GM12878 (cell line): ENCODE measurements around the gene PSIP1. TPM values are rescaled to one million over a fixed set of nuclear protein-coding genes. Genes with fewer than 3 reads are reported as not detected.

Source experiments
- CHD1 ChIP-seq: IDR thresholded peaks from 2 replicates; pipeline ENCODE4 v1.6.1; 2012; ENCODE audit warnings: low read depth, low read length, improper control_type of control experiment
- EED ChIP-seq: sonication (generic); IDR thresholded peaks from 2 replicates; pipeline ENCODE4 v1.6.1; 2016; ENCODE audit warnings: antibody characterized with exemption, low read depth
- EGR1 ChIP-seq, 2 experiments: IDR thresholded peaks; 1 replicate in 1 of 2; 2 replicates in 1 of 2; pipeline ENCODE4 v1.6.1; 2011 to 2012; ENCODE audit warnings: low read depth in 2 of 2, low read length in 2 of 2, borderline replicate concordance in 1 of 2, mild to moderate bottlenecking in 1 of 2, moderate library complexity in 1 of 2
- KDM1A ChIP-seq: fragments of 200-600 bp; sonication (generic); IDR thresholded peaks from 2 replicates; pipeline ENCODE4 v1.6.1; 2016; ENCODE audit warnings: borderline replicate concordance
- NRF1 ChIP-seq: conservative IDR thresholded peaks from 2 replicates; pipeline ENCODE4 v1.6.1; 2011; ENCODE audit warnings: mild to moderate bottlenecking, low read depth, low read length, improper control_type of control experiment
- PML ChIP-seq: IDR thresholded peaks from 2 replicates; pipeline ENCODE4 v1.6.1; 2012; ENCODE audit warnings: low read length, inconsistent platforms
- RB1 ChIP-seq: fragments of 450-650 bp; formaldehyde crosslinking; IDR thresholded peaks from 2 replicates; pipeline ENCODE4 v1.6.1; 2017; ENCODE audit warnings: mild to moderate bottlenecking, borderline replicate concordance
- SREBF1 ChIP-seq: IDR thresholded peaks from 2 replicates; pipeline ENCODE4 v1.6.1; 2012; ENCODE audit warnings: mild to moderate bottlenecking, low read length
- SREBF2 ChIP-seq: IDR thresholded peaks from 2 replicates; pipeline ENCODE4 v1.6.1; 2012; ENCODE audit warnings: mild to moderate bottlenecking, low read length
- ZZZ3 ChIP-seq: IDR thresholded peaks from 2 replicates; pipeline ENCODE4 v1.6.1; 2011; ENCODE audit warnings: low read depth; ENCODE audit not compliant: control insufficient read depth, insufficient read length
- polyA plus RNA-seq, 11 experiments: library from polyadenylated mRNA; depleted of rRNA in 4 of 11; unstranded in 6 of 11; stranded (reverse) in 5 of 11; fragments of >200 nt; fragmentation: Nextera tagmentation in 4 of 11; fragmentation: Illumina TruSeq in 1 of 11; extraction: Ambion mirVana in 4 of 11; extraction: Trizol in 1 of 11; gene quantifications; 1 replicate in 1 of 11; 2 replicates in 10 of 11; pipeline versions ENCODE4 v1.2.1 to v1.2.3, GENCODE V29; 2011 to 2016; ENCODE audit warnings: inconsistent platforms in 2 of 11, missing spikeins in 2 of 11, low read depth in 1 of 11
- total RNA-seq, 4 experiments: library from RNA; depleted of rRNA in 3 of 4; stranded (reverse); fragments of >200 nt in 3 of 4; fragmentation: Illumina TruSeq in 1 of 4; extraction: Trizol in 1 of 4; gene quantifications; 2 replicates each; pipeline versions ENCODE4 v1.2.1 to v1.2.3, GENCODE V29; 2013 to 2021
- TF ChIP-seq, protein P1 (sequence below): IDR thresholded peaks from 2 replicates; pipeline ENCODE4 v1.6.1; 2012; ENCODE audit warnings: improper control_type of control experiment, low read depth, low read length; ENCODE audit not compliant: insufficient replicate concordance
- TF ChIP-seq, protein P2 (sequence below): IDR thresholded peaks from 2 replicates; pipeline ENCODE4 v1.6.1; 2011; ENCODE audit warnings: low read depth, low read length, improper control_type of control experiment, borderline replicate concordance

Gene PSIP1
- total and polyA plus RNA-seq, 10 of the 15 experiments (the other 5 are each of a cell fraction or from before 2014, with no cell fraction given): 75.5 to 299 (median 173) TPM

DNA sequence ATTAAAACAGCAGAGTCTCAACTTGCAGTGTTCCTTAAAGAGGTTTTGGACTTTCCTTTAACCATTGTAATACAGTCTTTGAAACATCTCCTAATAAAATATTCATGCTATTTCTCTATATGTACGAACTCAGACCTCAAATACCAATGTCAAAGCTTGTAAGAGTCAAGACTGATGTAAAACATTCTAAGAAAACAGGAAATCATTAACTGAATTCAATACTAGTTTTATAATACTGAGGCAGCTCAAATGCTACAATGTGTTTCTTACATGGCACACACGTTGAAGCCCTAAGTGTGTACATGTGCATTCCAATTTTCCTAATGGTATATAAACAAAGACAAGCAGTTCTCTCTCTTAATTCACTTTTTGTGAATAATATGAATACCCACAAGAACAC, 11.6 kb downstream of the PSIP1 start (continued):
- TF ChIP-seq, protein P1, sequence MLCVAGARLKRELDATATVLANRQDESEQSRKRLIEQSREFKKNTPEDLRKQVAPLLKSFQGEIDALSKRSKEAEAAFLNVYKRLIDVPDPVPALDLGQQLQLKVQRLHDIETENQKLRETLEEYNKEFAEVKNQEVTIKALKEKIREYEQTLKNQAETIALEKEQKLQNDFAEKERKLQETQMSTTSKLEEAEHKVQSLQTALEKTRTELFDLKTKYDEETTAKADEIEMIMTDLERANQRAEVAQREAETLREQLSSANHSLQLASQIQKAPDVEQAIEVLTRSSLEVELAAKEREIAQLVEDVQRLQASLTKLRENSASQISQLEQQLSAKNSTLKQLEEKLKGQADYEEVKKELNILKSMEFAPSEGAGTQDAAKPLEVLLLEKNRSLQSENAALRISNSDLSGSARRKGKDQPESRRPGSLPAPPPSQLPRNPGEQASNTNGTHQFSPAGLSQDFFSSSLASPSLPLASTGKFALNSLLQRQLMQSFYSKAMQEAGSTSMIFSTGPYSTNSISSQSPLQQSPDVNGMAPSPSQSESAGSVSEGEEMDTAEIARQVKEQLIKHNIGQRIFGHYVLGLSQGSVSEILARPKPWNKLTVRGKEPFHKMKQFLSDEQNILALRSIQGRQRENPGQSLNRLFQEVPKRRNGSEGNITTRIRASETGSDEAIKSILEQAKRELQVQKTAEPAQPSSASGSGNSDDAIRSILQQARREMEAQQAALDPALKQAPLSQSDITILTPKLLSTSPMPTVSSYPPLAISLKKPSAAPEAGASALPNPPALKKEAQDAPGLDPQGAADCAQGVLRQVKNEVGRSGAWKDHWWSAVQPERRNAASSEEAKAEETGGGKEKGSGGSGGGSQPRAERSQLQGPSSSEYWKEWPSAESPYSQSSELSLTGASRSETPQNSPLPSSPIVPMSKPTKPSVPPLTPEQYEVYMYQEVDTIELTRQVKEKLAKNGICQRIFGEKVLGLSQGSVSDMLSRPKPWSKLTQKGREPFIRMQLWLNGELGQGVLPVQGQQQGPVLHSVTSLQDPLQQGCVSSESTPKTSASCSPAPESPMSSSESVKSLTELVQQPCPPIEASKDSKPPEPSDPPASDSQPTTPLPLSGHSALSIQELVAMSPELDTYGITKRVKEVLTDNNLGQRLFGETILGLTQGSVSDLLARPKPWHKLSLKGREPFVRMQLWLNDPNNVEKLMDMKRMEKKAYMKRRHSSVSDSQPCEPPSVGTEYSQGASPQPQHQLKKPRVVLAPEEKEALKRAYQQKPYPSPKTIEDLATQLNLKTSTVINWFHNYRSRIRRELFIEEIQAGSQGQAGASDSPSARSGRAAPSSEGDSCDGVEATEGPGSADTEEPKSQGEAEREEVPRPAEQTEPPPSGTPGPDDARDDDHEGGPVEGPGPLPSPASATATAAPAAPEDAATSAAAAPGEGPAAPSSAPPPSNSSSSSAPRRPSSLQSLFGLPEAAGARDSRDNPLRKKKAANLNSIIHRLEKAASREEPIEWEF: no peak
- TF ChIP-seq EGR1 (IDR thresholded peaks at IDR 0.05; ENCODE audit: borderline replicate concordance in 1 of 2, low read depth in 2 of 2, low read length in 2 of 2): no peak
- no peak for TF ChIP-seq SREBF2
- no peak for TF ChIP-seq ZZZ3
- TF ChIP-seq SREBF1: no peak
- no peak for TF ChIP-seq RB1
- no peak for TF ChIP-seq PML
- no peak for TF ChIP-seq NRF1
- no peak for TF ChIP-seq EED
- no peak for TF ChIP-seq CHD1
- no peak for TF ChIP-seq KDM1A
- TF ChIP-seq, protein P2, sequence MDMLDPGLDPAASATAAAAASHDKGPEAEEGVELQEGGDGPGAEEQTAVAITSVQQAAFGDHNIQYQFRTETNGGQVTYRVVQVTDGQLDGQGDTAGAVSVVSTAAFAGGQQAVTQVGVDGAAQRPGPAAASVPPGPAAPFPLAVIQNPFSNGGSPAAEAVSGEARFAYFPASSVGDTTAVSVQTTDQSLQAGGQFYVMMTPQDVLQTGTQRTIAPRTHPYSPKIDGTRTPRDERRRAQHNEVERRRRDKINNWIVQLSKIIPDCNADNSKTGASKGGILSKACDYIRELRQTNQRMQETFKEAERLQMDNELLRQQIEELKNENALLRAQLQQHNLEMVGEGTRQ: no peak
